DMS 273 (cell line): ENCODE results near the gene CELF1.

Experiments
- DNase-seq: peaks from one replicate; lab custom pipeline; 2025; ENCODE audit not compliant: unreplicated experiment; lab: John Stamatoyannopoulos, UW

Gene CELF1

GRCh38 chr11:47426062-47426956 lies 126.6 kb downstream of the CELF1 start, which contains the start of gene PSMC3:
PSMC3 (minus strand) TSS chr11:47426439; CDS start chr11:47426279, 160 bp downstream.
- peak; percentile 98 for DNase-seq

DNA sequence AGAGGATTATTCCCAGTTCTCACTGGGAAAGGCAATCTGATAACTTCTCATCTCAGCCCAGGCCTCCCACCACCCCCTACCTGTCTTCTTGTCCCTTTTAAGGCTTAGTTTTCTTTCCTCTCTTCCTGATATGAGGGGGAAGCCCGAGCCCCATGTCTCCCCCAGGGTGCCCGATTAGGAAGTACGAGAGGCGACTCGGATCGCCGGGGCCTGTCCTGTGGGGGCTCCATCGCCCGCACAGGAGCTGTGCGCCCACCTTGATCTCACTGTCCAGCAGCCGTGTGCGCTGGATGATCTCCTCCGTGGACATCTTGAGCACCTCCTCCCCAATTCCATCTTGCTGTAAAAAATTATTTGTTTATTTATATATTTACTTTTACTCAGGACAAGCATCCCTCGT lies 127.3 kb downstream of the CELF1 start:
- DNase-seq, result no peak

DNA sequence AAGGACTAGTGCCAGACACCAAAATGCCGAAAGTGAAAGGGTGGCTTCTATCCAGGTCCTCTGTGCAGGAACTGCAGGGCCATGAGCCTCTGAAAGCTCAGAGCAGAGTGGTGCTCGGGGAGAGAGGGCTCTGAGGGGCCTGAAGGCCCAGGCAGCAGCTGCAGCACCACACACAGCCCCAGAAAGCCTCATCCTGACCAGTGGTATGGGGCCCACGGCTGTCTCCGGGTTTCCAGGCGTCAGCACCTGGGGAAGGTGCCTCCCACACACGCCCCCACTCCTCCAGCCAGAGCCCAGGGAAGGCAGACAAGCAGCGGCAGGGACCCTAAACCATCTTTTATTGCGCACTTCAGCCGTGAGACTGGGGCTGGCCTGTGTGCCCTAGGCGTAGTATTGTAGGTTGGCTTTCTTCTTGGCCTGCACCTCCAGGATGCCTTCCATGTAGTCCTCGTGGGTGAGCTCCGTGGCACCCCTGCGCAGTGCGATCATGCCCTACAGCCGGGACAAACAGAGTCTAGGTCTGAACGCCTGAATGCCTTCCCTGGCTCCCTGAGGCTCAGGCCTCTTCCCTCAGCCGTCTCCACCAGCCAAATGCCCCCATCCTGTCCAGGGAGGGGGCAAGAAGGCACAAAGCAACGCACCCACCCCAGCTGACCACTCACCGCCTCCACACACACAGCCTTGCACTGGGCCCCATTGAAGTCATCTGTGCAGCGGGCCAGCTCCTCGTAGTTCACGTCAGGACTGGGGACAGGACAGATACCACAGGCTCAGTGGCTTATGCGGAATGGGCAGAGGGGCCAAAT lies 134.3 kb downstream of the CELF1 start:
- no peak for DNase-seq

DNA sequence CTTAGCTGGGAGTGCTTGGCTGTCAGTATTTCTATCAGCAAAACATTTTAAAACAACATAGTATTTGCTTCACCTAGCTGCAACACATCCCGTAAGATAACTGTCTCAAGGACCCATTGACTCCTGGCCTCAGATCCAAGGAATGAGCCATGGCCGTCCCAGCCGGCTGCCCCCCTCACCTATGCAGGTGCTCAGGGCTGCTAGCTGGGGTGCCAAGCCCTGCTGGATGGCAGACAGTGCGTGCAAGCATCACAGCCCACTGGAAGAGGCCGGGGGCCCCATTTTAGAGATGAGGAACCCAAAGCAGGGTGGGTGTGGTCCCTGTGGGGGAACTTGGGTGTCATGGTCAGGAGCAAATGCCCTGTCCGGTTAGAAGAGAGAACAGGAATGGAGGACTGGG lies 135.2 kb downstream of the CELF1 start:
- DNase-seq, result no peak

- peak; percentile 73 for DNase-seq
These were observed 136.9 kb downstream of the CELF1 start for GRCh38 chr11:47415949-47416472.
